ENCODE data around the gene PARVA.
A peak's percentile ranks its signal among the peaks of the same experiment; 100 is the strongest.

The PARVA gene

DNA sequence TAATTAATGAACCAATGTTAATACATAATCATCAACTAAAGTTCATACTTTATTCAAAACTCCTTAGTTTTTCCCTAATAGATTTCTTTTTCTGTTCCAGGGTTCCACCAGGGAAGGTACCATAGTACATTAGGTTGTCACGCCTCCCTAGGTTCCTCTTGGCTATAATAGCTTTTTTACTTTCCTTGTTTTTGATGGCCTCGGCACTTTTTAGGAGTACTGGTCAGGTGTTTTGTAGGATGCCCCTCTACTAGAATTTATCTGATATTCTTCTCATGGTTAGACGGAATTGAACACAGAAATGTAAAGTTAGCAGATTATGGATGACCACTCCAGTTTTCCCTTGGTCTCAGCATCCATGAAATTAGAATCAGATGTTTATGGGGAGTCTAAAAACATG lies 34.0 kb downstream of the PARVA start:
- no peak for DNase-seq (ENCODE audit: low read depth, low spot score)
- in situ Hi-C loops (cut with HindIII; ENCODE audit: low sequenced_read_pairs) = no loop called here
- no peak overlapping the region for H3K4me3 ChIP-seq (ENCODE audit: low read depth, low read length)
- TF ChIP-seq CTCF (IDR thresholded peaks at IDR 0.05; ENCODE audit: low read depth, low read length) = no peak

DNA sequence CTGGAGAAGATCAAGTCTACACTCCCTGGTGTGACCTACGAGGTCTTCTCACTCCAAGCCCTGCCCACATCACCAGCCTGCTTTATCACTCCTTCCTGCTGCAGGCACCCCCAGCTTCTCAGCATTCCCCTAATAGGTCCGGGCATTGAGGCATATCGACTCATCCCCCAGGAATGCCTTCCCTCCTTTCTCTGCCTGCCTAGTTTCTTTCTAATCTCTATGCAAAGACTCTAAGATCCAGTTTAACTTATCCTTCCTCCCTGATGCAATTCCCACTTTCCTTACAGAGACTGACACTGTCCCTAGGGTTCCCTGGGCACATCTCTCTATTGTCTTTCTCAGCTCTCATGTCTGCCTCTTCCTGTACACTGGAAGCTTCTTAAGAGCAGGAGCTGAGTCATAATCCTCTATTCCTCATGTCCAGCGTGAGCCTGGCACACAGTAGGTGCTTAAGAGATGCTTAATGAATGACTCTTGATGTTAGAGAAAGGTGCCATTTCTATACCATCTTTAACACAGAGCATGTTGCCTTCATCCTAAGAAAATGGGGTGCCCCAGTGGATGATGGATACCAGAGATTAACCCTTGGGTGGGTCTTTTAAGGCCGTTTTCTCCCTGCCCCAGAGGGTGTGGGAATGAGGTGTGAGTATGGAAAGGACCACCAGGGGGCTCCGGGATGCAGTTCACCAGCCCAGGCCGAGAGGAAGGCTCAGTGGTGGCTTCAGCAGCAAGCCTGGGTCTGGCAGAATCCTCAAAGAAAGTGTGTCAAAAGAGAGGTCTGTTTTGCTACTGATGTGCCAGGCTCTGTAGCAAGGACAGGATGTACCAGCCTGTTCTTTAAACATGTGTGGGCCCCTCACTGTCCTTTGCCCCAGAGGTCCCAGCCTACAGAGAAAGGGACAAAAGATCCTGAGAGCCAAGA lies 34.7 kb downstream of the PARVA start:
- TF ChIP-seq CTCF (IDR thresholded peaks at IDR 0.05; ENCODE audit: low read depth, low read length) = peak; percentile 86
- in situ Hi-C loops (cut with HindIII; ENCODE audit: low sequenced_read_pairs) = no loop called here
- no peak overlapping the region for H3K4me3 ChIP-seq (ENCODE audit: low read depth, low read length)
- peak; percentile 90 for DNase-seq (ENCODE audit: low read depth, low spot score)

- no peak overlapping the region for H3K4me3 ChIP-seq (ENCODE audit: low read depth, low read length)
- in situ Hi-C loops (cut with HindIII; ENCODE audit: low sequenced_read_pairs) = no loop called here
- no peak for DNase-seq (ENCODE audit: low read depth, low spot score)
- TF ChIP-seq CTCF (IDR thresholded peaks at IDR 0.05; ENCODE audit: low read depth, low read length) = no peak
Observed at GRCh38 chr11:12413141-12414052, 36.0 kb downstream of the PARVA start.

- no peak for TF ChIP-seq CTCF (IDR thresholded peaks at IDR 0.05; ENCODE audit: low read depth, low read length)
- in situ Hi-C loops (cut with HindIII; ENCODE audit: low sequenced_read_pairs) = no loop called here
- no peak overlapping the region for H3K4me3 ChIP-seq (ENCODE audit: low read depth, low read length)
- DNase-seq (ENCODE audit: low read depth, low spot score) = no peak
Observed at GRCh38 chr11:12414611-12415010, 37.2 kb downstream of the PARVA start.

DNA sequence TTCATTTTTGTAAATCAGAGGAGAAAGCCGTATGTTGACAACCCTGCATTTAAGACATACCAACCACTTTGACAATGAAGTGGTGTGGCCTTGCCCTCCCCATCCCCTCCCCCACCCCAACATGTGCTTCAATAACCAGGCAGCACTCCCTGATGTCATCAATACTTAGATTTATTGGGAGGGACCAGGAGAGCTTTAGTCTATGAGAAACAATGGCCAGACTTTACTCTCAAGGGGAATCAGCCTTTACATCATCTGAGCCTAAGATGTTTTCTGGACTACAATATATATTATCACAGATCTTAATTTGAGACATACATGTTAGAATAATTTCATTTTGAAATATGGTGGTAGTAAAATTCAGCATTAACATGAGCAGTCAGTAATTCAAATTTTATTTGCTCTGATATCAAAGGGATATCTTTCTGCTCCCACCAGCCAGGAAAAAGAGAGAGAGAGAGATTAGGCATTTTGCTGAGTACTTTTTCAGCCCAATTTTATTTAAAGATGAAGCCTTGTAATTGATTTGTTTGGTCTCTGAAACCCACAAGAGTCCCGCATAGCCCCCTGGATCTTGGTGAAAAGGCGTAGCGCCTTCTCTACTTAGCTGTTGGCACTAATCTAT lies 38.1 kb downstream of the PARVA start:
- DNase-seq (ENCODE audit: low read depth, low spot score) = no peak
- TF ChIP-seq CTCF (IDR thresholded peaks at IDR 0.05; ENCODE audit: low read depth, low read length) = no peak
- no peak overlapping the region for H3K4me3 ChIP-seq (ENCODE audit: low read depth, low read length)
- in situ Hi-C loops (cut with HindIII; ENCODE audit: low sequenced_read_pairs) = no loop called here

GRCh38 chr11:12416552-12416951 lies 39.2 kb downstream of the PARVA start:
- in situ Hi-C loops (cut with HindIII; ENCODE audit: low sequenced_read_pairs) = no loop called here
- no peak for DNase-seq (ENCODE audit: low read depth, low spot score)
- H3K4me3 ChIP-seq (ENCODE audit: low read depth, low read length) = no peak overlapping the region
- no peak for TF ChIP-seq CTCF (IDR thresholded peaks at IDR 0.05; ENCODE audit: low read depth, low read length)
